Measurements from ENCODE around the gene HS3ST2. TPM values are rescaled to one million over a fixed set of nuclear protein-coding genes. Genes with fewer than 3 reads are reported as not detected.

The HS3ST2 gene
- polyA plus RNA-seq, 1 of the 3 experiments (the other 2 are of a cell fraction) = not detected

GRCh38 chr16:22771551-22771950, 42.4 kb upstream of the HS3ST2 start (continued):
- TF ChIP-seq ZBTB33 (IDR thresholded peaks at IDR 0.05; ENCODE audit: borderline replicate concordance, low read depth) = no peak
- TF ChIP-seq RFX5 (IDR thresholded peaks at IDR 0.05; ENCODE audit: low read length) = no peak
- TF ChIP-seq JUND (IDR thresholded peaks at IDR 0.05) = no peak
- no peak for TF ChIP-seq REST (IDR thresholded peaks at IDR 0.05; ENCODE audit: low read depth, low read length)
- no peak for TF ChIP-seq MAX (IDR thresholded peaks at IDR 0.05; ENCODE audit: low read depth)
- TF ChIP-seq SIN3A (IDR thresholded peaks at IDR 0.05; ENCODE audit: borderline replicate concordance, low read depth, low read length) = no peak

GRCh38 chr16:22775220-22775922, 38.6 kb upstream of the HS3ST2 start:
- no peak overlapping the region for H3K27ac ChIP-seq (ENCODE audit: low read depth in 2 of 2, low read length in 1 of 2)
- no peaks in the 10 kb centered on the region for H3K9me2 ChIP-seq
- ChIA-PET POLR2A (no interaction called here), CTCF (interaction anchor here (0.9 to 1.1 kb wide), 2 partner anchors 11 to 37 kb away, joined by 3 read pairs; no protein-coding TSS in a partner anchor)
- H3K9ac ChIP-seq = no peak overlapping the region
- no peaks in the 10 kb centered on the region for H3K9me3 ChIP-seq
- WGBS (ENCODE audit: low lambda C conversion rate) = 62% methylated on average over 6 of the region's 6 CpGs
- H2AFZ ChIP-seq (ENCODE audit: low read depth) = no peak overlapping the region
- H4K20me1 ChIP-seq (ENCODE audit: insufficient read depth) = no peaks in the 10 kb centered on the region
- no peak overlapping the region for H3K4me3 ChIP-seq (ENCODE audit: low read depth in 2 of 2, low read length in 1 of 2)
- no peaks in the 10 kb centered on the region for H3K36me3 ChIP-seq (replicated peaks in 1 of 2; ENCODE audit: control insufficient read depth in 1 of 2, insufficient read depth in 2 of 2, low read length in 1 of 2)
- DNase-seq = no peak
- no peak overlapping the region for H3K4me2 ChIP-seq
- TF ChIP-seq SMC3 (IDR thresholded peaks at IDR 0.05; ENCODE audit: low read depth, low read length) = no peak
- no peak for TF ChIP-seq USF2 (IDR thresholded peaks at IDR 0.05; ENCODE audit: borderline replicate concordance, low read depth, low read length)
- no peak for TF ChIP-seq YY1 (IDR thresholded peaks at IDR 0.05; ENCODE audit: low read depth)
- no peak for TF ChIP-seq TEAD4 (IDR thresholded peaks at IDR 0.05; ENCODE audit: borderline replicate concordance, insufficient read depth)
- no peak for TF ChIP-seq CHD2 (IDR thresholded peaks at IDR 0.05; ENCODE audit: low read length, partially characterized antibody)
- TF ChIP-seq TCF12 (IDR thresholded peaks at IDR 0.05) = no peak
- TF ChIP-seq GATA2 (CRISPR knock-in tag; IDR thresholded peaks at IDR 0.05) = no peak
- TF ChIP-seq ZBTB33 (IDR thresholded peaks at IDR 0.05; ENCODE audit: borderline replicate concordance, low read depth) = no peak
- no peak for TF ChIP-seq MEF2A (IDR thresholded peaks at IDR 0.05; ENCODE audit: borderline replicate concordance, low read depth)
- H3F3A ChIP-seq (replicated peaks; ENCODE audit: insufficient read depth) = no peaks in the 10 kb centered on the region
- no peaks in the 10 kb centered on the region for H3K27me3 ChIP-seq (ENCODE audit: insufficient read depth)
- peaks cover 0 to 2% of the 10 kb centered on the region in 2 experiments; a peak in 1 of 4 replicates for H3K4me1 ChIP-seq (ENCODE audit: control insufficient read depth in 1 of 2, insufficient read depth in 2 of 2, low read depth in 1 of 2, low read length in 1 of 2)
- H3K79me2 ChIP-seq (ENCODE audit: insufficient read depth) = no peaks in the 10 kb centered on the region
